Vagina (tissue), 2 donors: Measurements from ENCODE around the gene FOXF2. TPM values are rescaled to one million over a fixed set of nuclear protein-coding genes. Genes with fewer than 3 reads are reported as not detected.

Source experiments
- DNase-seq, 2 donors: peaks; one replicate each; pipeline ENCODE4 v3.0.0-alpha.2; 2017; ENCODE audit errors: extremely low spot score in 2 of 2
- H3K27ac ChIP-seq: fragments of 200-600 bp; sonication (generic); one replicate; pipeline ENCODE4 v1.5.1; 2019
- H3K27me3 ChIP-seq: fragments of 200-600 bp; sonication (generic); one replicate; pipeline ENCODE4 v1.5.1; 2019
- H3K36me3 ChIP-seq, 2 donors: fragments of 200-600 bp; sonication (generic); one replicate each; pipeline ENCODE4 v1.5.1; 2017 to 2019
- H3K4me1 ChIP-seq: fragments of 200-600 bp; sonication (generic); one replicate; pipeline ENCODE4 v1.5.1; 2019
- H3K4me3 ChIP-seq, 2 donors: fragments of 200-600 bp; sonication (generic); 1 replicate in 1 of 2; 2 replicates in 1 of 2; pipeline ENCODE4 v1.5.1; 2016 to 2019
- H3K9me3 ChIP-seq: fragments of 200-600 bp; sonication (generic); one replicate; pipeline ENCODE4 v1.5.1; 2019
- POLR2A ChIP-seq, 2 donors: fragments of 450-650 bp; IDR thresholded peaks; one replicate each; pipeline ENCODE4 v1.6.1; 2017; ENCODE audit warnings: antibody characterized with exemption in 2 of 2, mild to moderate bottlenecking in 2 of 2, moderate library complexity in 2 of 2
- POLR2AphosphoS5 ChIP-seq, 2 donors: sonication (generic); formaldehyde crosslinking; IDR thresholded peaks; one replicate each; pipeline ENCODE4 v1.9.0; 2017; ENCODE audit warnings: antibody characterized with exemption in 2 of 2, mild to moderate bottlenecking in 2 of 2, low read depth in 1 of 2; ENCODE audit not compliant: insufficient read depth in 1 of 2
- intact Hi-C: fragments of 100-400 bp; cut with DNase I; formaldehyde crosslinking; loops from one replicate; pipeline ENCODE4 v1.15.1; 2023
- microRNA-seq: library from miRNA; unstranded; fragments of <30 nt; microRNA quantifications from one replicate; pipeline ENCODE4, GENCODE V29; 2017; ENCODE audit warnings: borderline number of aligned reads, borderline replicate concordance
- small RNA-seq: library from RNA; depleted of rRNA; stranded (forward); fragments of <200 nt; gene quantifications from one replicate; pipeline ENCODE3, GENCODE V24; 2016
- total RNA-seq: library from RNA; depleted of rRNA; stranded (reverse); fragments of >200 nt; gene quantifications from one replicate; pipeline ENCODE4 v1.2.3, GENCODE V29; 2016
- TF ChIP-seq, protein P1 (sequence below), 3 experiments: fragments of 450-650 bp in 2 of 3; fragments of 200-600 bp in 1 of 3; sonication (generic) in 1 of 3; IDR thresholded peaks; one replicate each; pipeline ENCODE4 v1.5.1; 2017 to 2019; ENCODE audit warnings: antibody characterized with exemption in 3 of 3, mild to moderate bottlenecking in 2 of 3, moderate library complexity in 2 of 3

The FOXF2 gene
- total RNA-seq, 1 donor from 2014 or later: 1.2 TPM

DNA sequence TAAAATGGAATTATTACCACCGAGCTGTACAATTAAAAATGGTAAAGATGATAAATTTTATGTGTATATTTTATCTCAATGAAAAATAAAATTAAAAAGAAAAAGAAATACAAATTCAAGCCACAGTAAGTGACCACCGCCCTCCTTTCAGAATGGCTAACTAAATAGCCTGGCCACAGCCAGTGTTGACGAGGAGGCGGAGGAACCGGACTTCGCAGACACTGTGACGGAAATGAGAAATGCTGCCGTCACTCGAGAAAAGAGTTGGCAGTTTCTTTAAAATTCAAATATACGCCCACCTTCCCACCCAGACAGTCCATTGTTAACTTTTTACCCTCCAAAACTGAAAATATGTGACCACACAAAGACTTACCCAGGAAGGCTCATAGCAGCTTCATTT, 50.0 kb downstream of the FOXF2 start:
- no peaks in the 10 kb centered on the region for H3K27me3 ChIP-seq
- DNase-seq: peak in 1 of 2 donors; percentile 5
- H3K9me3 ChIP-seq: no peaks in the 10 kb centered on the region
- H3K36me3 ChIP-seq: no peaks in the 10 kb centered on the region
- H3K4me1 ChIP-seq: no peaks in the 10 kb centered on the region
- no peak overlapping the region for H3K27ac ChIP-seq
- TF ChIP-seq POLR2AphosphoS5 (IDR thresholded peaks at IDR 0.05; ENCODE audit: insufficient read depth in 1 of 2, low read depth in 1 of 2) (no peak), POLR2A (IDR thresholded peaks at IDR 0.05) (no peak)
- TF ChIP-seq, protein P1, sequence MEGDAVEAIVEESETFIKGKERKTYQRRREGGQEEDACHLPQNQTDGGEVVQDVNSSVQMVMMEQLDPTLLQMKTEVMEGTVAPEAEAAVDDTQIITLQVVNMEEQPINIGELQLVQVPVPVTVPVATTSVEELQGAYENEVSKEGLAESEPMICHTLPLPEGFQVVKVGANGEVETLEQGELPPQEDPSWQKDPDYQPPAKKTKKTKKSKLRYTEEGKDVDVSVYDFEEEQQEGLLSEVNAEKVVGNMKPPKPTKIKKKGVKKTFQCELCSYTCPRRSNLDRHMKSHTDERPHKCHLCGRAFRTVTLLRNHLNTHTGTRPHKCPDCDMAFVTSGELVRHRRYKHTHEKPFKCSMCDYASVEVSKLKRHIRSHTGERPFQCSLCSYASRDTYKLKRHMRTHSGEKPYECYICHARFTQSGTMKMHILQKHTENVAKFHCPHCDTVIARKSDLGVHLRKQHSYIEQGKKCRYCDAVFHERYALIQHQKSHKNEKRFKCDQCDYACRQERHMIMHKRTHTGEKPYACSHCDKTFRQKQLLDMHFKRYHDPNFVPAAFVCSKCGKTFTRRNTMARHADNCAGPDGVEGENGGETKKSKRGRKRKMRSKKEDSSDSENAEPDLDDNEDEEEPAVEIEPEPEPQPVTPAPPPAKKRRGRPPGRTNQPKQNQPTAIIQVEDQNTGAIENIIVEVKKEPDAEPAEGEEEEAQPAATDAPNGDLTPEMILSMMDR (IDR thresholded peaks at IDR 0.05): no peak
- H3K4me3 ChIP-seq: no peak overlapping the region
- intact Hi-C loops: no loop called here

DNA sequence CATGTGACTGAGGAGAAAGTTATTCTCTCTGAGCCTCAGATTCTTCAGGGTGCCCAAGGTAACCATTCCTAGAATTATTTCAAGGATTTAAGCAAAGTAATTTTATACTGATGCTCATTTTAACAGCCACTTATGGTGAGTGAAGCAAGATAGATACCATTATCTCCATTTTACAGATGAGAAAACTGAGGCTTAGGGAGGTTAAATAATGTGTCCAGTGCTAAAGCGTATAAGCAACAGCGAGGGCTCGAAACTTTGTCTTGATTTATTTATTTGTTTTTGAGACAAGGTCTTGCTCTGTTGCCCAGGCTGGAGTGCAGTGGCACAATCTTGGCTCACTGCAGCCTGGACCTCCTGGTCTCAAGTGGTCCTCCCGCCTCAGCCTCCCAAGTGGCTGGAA, 53.6 kb downstream of the FOXF2 start:
- TF ChIP-seq POLR2A (IDR thresholded peaks at IDR 0.05): no peak
- TF ChIP-seq POLR2AphosphoS5 (IDR thresholded peaks at IDR 0.05; ENCODE audit: insufficient read depth in 1 of 2, low read depth in 1 of 2): no peak
- TF ChIP-seq, protein P1 (IDR thresholded peaks at IDR 0.05): no peak
- no peak for DNase-seq
- no peak overlapping the region for H3K4me3 ChIP-seq
- no peaks in the 10 kb centered on the region for H3K4me1 ChIP-seq
- H3K27me3 ChIP-seq: no peaks in the 10 kb centered on the region
- no peak overlapping the region for H3K27ac ChIP-seq
- H3K9me3 ChIP-seq: no peaks in the 10 kb centered on the region
- H3K36me3 ChIP-seq: no peaks in the 10 kb centered on the region
- intact Hi-C loops: no loop called here

Small RNA genes lying within 50 kb of the gene (microRNA-seq; reads per million reads assigned to microRNA genes)
- not detected for gene MIR6720

Small RNA genes lying within 50 kb of the gene (small RNA-seq; reads per million reads assigned to genes)
- gene MIR6720: not detected

Other genes starting within 250 kb of the FOXF2 start
- 6.4 TPM for gene FOXQ1, start 77.5 kb upstream of the FOXF2 start, total RNA-seq
- 9.8 TPM for gene FOXC1, start 220.3 kb downstream of the FOXF2 start, total RNA-seq